ENCODE results near the gene PCDHA1.
"Not testable (repeated sequence)": the region's sequence is repeated elsewhere in the genome, so short reads cannot be mapped to it uniquely, and the experiment has no call there.

The PCDHA1 gene

GRCh38 chr5:140785905-140786686 is at the start of gene PCDHA1:
Gene PCDHA1 (plus strand): TSS chr5:140786140.
- H3K4me3 ChIP-seq (ENCODE audit: low read length in 2 of 2) = no peak within 1 kb of the TSS
- H3K9me3 ChIP-seq (ENCODE audit: control insufficient read depth in 2 of 2, low read length in 2 of 2) = peaks cover 23 to 24% of the 10 kb centered on the region in 2 donors
- H3K36me3 ChIP-seq (ENCODE audit: control insufficient read depth in 2 of 2, insufficient read depth in 2 of 2, low read length in 2 of 2) = no peaks in the 10 kb centered on the region
- no peak within 1 kb of the TSS for H3K27ac ChIP-seq (ENCODE audit: low read length)
- H3K9ac ChIP-seq (ENCODE audit: low read length in 2 of 2) = no peak within 1 kb of the TSS
- peaks cover 13 to 22% of the 10 kb centered on the region in 2 donors for H3K27me3 ChIP-seq (ENCODE audit: control insufficient read depth in 1 of 2, insufficient read depth in 2 of 2, low read length in 2 of 2)
- H3K4me1 ChIP-seq (ENCODE audit: control insufficient read depth, insufficient read depth, low read length) = no peaks in the 10 kb centered on the region

- H3K9ac ChIP-seq (ENCODE audit: low read length in 2 of 2) = no peak overlapping the region
- H3K27me3 ChIP-seq (ENCODE audit: control insufficient read depth in 1 of 2, insufficient read depth in 2 of 2, low read length in 2 of 2) = peaks cover 2 to 8% of the 10 kb centered on the region in 2 donors
- no peaks in the 10 kb centered on the region for H3K36me3 ChIP-seq (ENCODE audit: control insufficient read depth in 2 of 2, insufficient read depth in 2 of 2, low read length in 2 of 2)
Observed at GRCh38 chr5:140737486-140737885, 48.5 kb upstream of the PCDHA1 start.

GRCh38 chr5:140741967-140742366 is 44.0 kb upstream of the PCDHA1 start:
- Histone ChIP-seq H3K4me3 (ENCODE audit: low read length in 2 of 2) (no peak overlapping the region), H3K36me3 (ENCODE audit: control insufficient read depth in 2 of 2, insufficient read depth in 2 of 2, low read length in 2 of 2) (no peaks in the 10 kb centered on the region), H3K4me1 (ENCODE audit: control insufficient read depth, insufficient read depth, low read length) (no peaks in the 10 kb centered on the region), H3K9ac (ENCODE audit: low read length in 2 of 2) (no peak overlapping the region), H3K27ac (ENCODE audit: low read length) (no peak overlapping the region), H3K9me3 (ENCODE audit: control insufficient read depth in 2 of 2, low read length in 2 of 2) (peaks cover 2 to 6% of the 10 kb centered on the region in 2 donors), H3K27me3 (ENCODE audit: control insufficient read depth in 1 of 2, insufficient read depth in 2 of 2, low read length in 2 of 2) (no peaks in the 10 kb centered on the region)

More at GRCh38 chr5:140737486-140737885, 48.5 kb upstream of the PCDHA1 start:
- Histone ChIP-seq H3K9me3 (ENCODE audit: control insufficient read depth in 2 of 2, low read length in 2 of 2) (peaks cover 0 to 6% of the 10 kb centered on the region in 2 donors), H3K4me3 (ENCODE audit: low read length in 2 of 2) (no peak overlapping the region), H3K27ac (ENCODE audit: low read length) (no peak overlapping the region), H3K4me1 (ENCODE audit: control insufficient read depth, insufficient read depth, low read length) (no peaks in the 10 kb centered on the region)

- Histone ChIP-seq H3K27me3 (ENCODE audit: control insufficient read depth in 1 of 2, insufficient read depth in 2 of 2, low read length in 2 of 2) (no peaks in the 10 kb centered on the region), H3K4me3 (ENCODE audit: low read length in 2 of 2) (no peak overlapping the region), H3K4me1 (ENCODE audit: control insufficient read depth, insufficient read depth, low read length) (no peaks in the 10 kb centered on the region), H3K9me3 (ENCODE audit: control insufficient read depth in 2 of 2, low read length in 2 of 2) (peaks cover 6 to 17% of the 10 kb centered on the region in 2 donors), H3K9ac (ENCODE audit: low read length in 2 of 2) (no peak overlapping the region), H3K27ac (ENCODE audit: low read length) (no peak overlapping the region), H3K36me3 (ENCODE audit: control insufficient read depth in 2 of 2, insufficient read depth in 2 of 2, low read length in 2 of 2) (no peaks in the 10 kb centered on the region)
Observed at GRCh38 chr5:140753561-140753960, 32.4 kb upstream of the PCDHA1 start.

- Histone ChIP-seq H3K4me1 (ENCODE audit: control insufficient read depth, insufficient read depth, low read length) (no peaks in the 10 kb centered on the region), H3K9ac (ENCODE audit: low read length in 2 of 2) (no peak overlapping the region), H3K9me3 (ENCODE audit: control insufficient read depth in 2 of 2, low read length in 2 of 2) (peaks cover 39 to 57% of the 10 kb centered on the region in 2 donors), H3K27me3 (ENCODE audit: control insufficient read depth in 1 of 2, insufficient read depth in 2 of 2, low read length in 2 of 2) (no peaks in the 10 kb centered on the region), H3K4me3 (ENCODE audit: low read length in 2 of 2) (no peak overlapping the region), H3K36me3 (ENCODE audit: control insufficient read depth in 2 of 2, insufficient read depth in 2 of 2, low read length in 2 of 2) (no peaks in the 10 kb centered on the region), H3K27ac (ENCODE audit: low read length) (no peak overlapping the region)
Observed at GRCh38 chr5:140764177-140764973, 21.6 kb upstream of the PCDHA1 start.

GRCh38 chr5:140767444-140767843 is 18.5 kb upstream of the PCDHA1 start:
- Histone ChIP-seq H3K27ac (ENCODE audit: low read length) (no peak overlapping the region), H3K9me3 (ENCODE audit: control insufficient read depth in 2 of 2, low read length in 2 of 2) (peaks cover 32 to 55% of the 10 kb centered on the region in 2 donors), H3K4me1 (ENCODE audit: control insufficient read depth, insufficient read depth, low read length) (no peaks in the 10 kb centered on the region), H3K9ac (ENCODE audit: low read length in 2 of 2) (no peak overlapping the region), H3K27me3 (ENCODE audit: control insufficient read depth in 1 of 2, insufficient read depth in 2 of 2, low read length in 2 of 2) (no peaks in the 10 kb centered on the region), H3K4me3 (ENCODE audit: low read length in 2 of 2) (no peak overlapping the region), H3K36me3 (ENCODE audit: control insufficient read depth in 2 of 2, insufficient read depth in 2 of 2, low read length in 2 of 2) (no peaks in the 10 kb centered on the region)

GRCh38 chr5:140780512-140780911 is 5.4 kb upstream of the PCDHA1 start:
- H3K27me3 ChIP-seq (ENCODE audit: control insufficient read depth in 1 of 2, insufficient read depth in 2 of 2, low read length in 2 of 2) = peaks cover 0 to 2% of the 10 kb centered on the region in 2 donors
- H3K4me3 ChIP-seq (ENCODE audit: low read length in 2 of 2) = no peak overlapping the region
- no peak overlapping the region for H3K9ac ChIP-seq (ENCODE audit: low read length in 2 of 2)
- no peak overlapping the region for H3K27ac ChIP-seq (ENCODE audit: low read length)
- peaks cover 8 to 21% of the 10 kb centered on the region in 2 donors for H3K9me3 ChIP-seq (ENCODE audit: control insufficient read depth in 2 of 2, low read length in 2 of 2)
- no peaks in the 10 kb centered on the region for H3K4me1 ChIP-seq (ENCODE audit: control insufficient read depth, insufficient read depth, low read length)
- H3K36me3 ChIP-seq (ENCODE audit: control insufficient read depth in 2 of 2, insufficient read depth in 2 of 2, low read length in 2 of 2) = no peaks in the 10 kb centered on the region

GRCh38 chr5:140787422-140787821 is 1.5 kb downstream of the PCDHA1 start:
- H3K9me3 ChIP-seq (ENCODE audit: control insufficient read depth in 2 of 2, low read length in 2 of 2) = peaks cover 20% of the 10 kb centered on the region in 2 donors
- peaks cover 13 to 22% of the 10 kb centered on the region in 2 donors for H3K27me3 ChIP-seq (ENCODE audit: control insufficient read depth in 1 of 2, insufficient read depth in 2 of 2, low read length in 2 of 2)
- H3K4me3 ChIP-seq (ENCODE audit: low read length in 2 of 2); H3K4me1 ChIP-seq (ENCODE audit: control insufficient read depth, insufficient read depth, low read length); H3K9ac ChIP-seq (ENCODE audit: low read length in 2 of 2); H3K36me3 ChIP-seq (ENCODE audit: control insufficient read depth in 2 of 2, insufficient read depth in 2 of 2, low read length in 2 of 2); H3K27ac ChIP-seq (ENCODE audit: low read length): not testable (repeated sequence)

GRCh38 chr5:140787849-140788504 is 2.0 kb downstream of the PCDHA1 start:
- not testable (repeated sequence) for H3K9ac ChIP-seq (ENCODE audit: low read length in 2 of 2); H3K4me3 ChIP-seq (ENCODE audit: low read length in 2 of 2); H3K27ac ChIP-seq (ENCODE audit: low read length); H3K36me3 ChIP-seq (ENCODE audit: control insufficient read depth in 2 of 2, insufficient read depth in 2 of 2, low read length in 2 of 2); H3K4me1 ChIP-seq (ENCODE audit: control insufficient read depth, insufficient read depth, low read length)
- Histone ChIP-seq H3K9me3 (ENCODE audit: control insufficient read depth in 2 of 2, low read length in 2 of 2) (peaks cover 20 to 21% of the 10 kb centered on the region in 2 donors), H3K27me3 (ENCODE audit: control insufficient read depth in 1 of 2, insufficient read depth in 2 of 2, low read length in 2 of 2) (peaks cover 12 to 22% of the 10 kb centered on the region in 2 donors)

- Histone ChIP-seq H3K27me3 (ENCODE audit: control insufficient read depth in 1 of 2, insufficient read depth in 2 of 2, low read length in 2 of 2) (peaks cover 11 to 40% of the 10 kb centered on the region in 2 donors), H3K36me3 (ENCODE audit: control insufficient read depth in 2 of 2, insufficient read depth in 2 of 2, low read length in 2 of 2) (no peaks in the 10 kb centered on the region), H3K9ac (ENCODE audit: low read length in 2 of 2) (no peak overlapping the region), H3K4me1 (ENCODE audit: control insufficient read depth, insufficient read depth, low read length) (no peaks in the 10 kb centered on the region), H3K27ac (ENCODE audit: low read length) (no peak overlapping the region), H3K9me3 (ENCODE audit: control insufficient read depth in 2 of 2, low read length in 2 of 2) (peaks cover 21 to 29% of the 10 kb centered on the region in 2 donors), H3K4me3 (ENCODE audit: low read length in 2 of 2) (no peak overlapping the region)
Observed at GRCh38 chr5:140791089-140791488, 5.1 kb downstream of the PCDHA1 start.
